Left kidney (tissue), 8 donors: Measurements from ENCODE around the gene ANKRD63. TPM values are rescaled to one million over a fixed set of nuclear protein-coding genes. Genes with fewer than 3 reads are reported as not detected.

Source experiments
- DNase-seq: peaks from one replicate; pipeline ENCODE4 v3.0.0-alpha.2; 2013
- long read RNA-seq, 8 donors: transcript quantifications; one replicate each; lab custom pipeline, GENCODE V29; 2026
- polyA plus RNA-seq: library from polyadenylated mRNA; unstranded; fragments of 120-200 nt; gene quantifications from one replicate; pipeline ENCODE4 v1.2.1, GENCODE V29; 2013; ENCODE audit not compliant: insufficient read length

ANKRD63 gene
- 0.17 TPM for polyA plus RNA-seq
- long read RNA-seq, donor 1, partial matches to known transcripts = 0 of 1 reads
- long read RNA-seq, donor 1, other reads (novel, unspliced or antisense) = 0 of 1 reads
- long read RNA-seq, donor 2 = 0 reads
- long read RNA-seq, donor 3, partial matches to known transcripts = 0 of 1 reads
- long read RNA-seq, donor 3, other reads (novel, unspliced or antisense) = 0 of 1 reads
- long read RNA-seq, donor 4 = 0 reads
- long read RNA-seq, donor 5 = 0 reads
- long read RNA-seq, donor 6 = 0 reads
- long read RNA-seq, donor 7 = 0 reads
- long read RNA-seq, donor 8 = 0 reads

- DNase-seq = no peak
These were observed at the start of gene ANKRD63 for GRCh38 chr15:40282869-40283614. Gene ANKRD63 (minus strand): TSS chr15:40283064. CDS start chr15:40282586, 478 bp downstream.

GRCh38 chr15:40332113-40332781, 49.4 kb upstream of the ANKRD63 start:
- no peak for DNase-seq

GRCh38 chr15:40331637-40332036, 48.8 kb upstream of the ANKRD63 start:
- no peak for DNase-seq

GRCh38 chr15:40331026-40331425, 48.2 kb upstream of the ANKRD63 start:
- no peak for DNase-seq

GRCh38 chr15:40330368-40330836, 47.5 kb upstream of the ANKRD63 start:
- DNase-seq = no peak

GRCh38 chr15:40329804-40330203, 46.9 kb upstream of the ANKRD63 start:
- DNase-seq = no peak

GRCh38 chr15:40328751-40329150, 45.9 kb upstream of the ANKRD63 start:
- DNase-seq = no peak

GRCh38 chr15:40328176-40328575, 45.3 kb upstream of the ANKRD63 start:
- no peak for DNase-seq

GRCh38 chr15:40327457-40327856, 44.6 kb upstream of the ANKRD63 start:
- no peak for DNase-seq

- no peak for DNase-seq
These were observed 42.8 kb upstream of the ANKRD63 start for GRCh38 chr15:40325700-40326099.

- no peak for DNase-seq
These were observed 42.3 kb upstream of the ANKRD63 start for GRCh38 chr15:40325188-40325587.

- DNase-seq = no peak
These were observed 41.4 kb upstream of the ANKRD63 start for GRCh38 chr15:40323953-40324937.

GRCh38 chr15:40323239-40323952, 40.5 kb upstream of the ANKRD63 start, which contains the start of gene INAFM2:
Gene INAFM2 (plus strand): TSS chr15:40323692. CDS start chr15:40324056, 364 bp downstream.
- peak; percentile 95 for DNase-seq

- DNase-seq = no peak
These were observed 39.8 kb upstream of the ANKRD63 start for GRCh38 chr15:40322531-40323238.

GRCh38 chr15:40320931-40321371, 38.1 kb upstream of the ANKRD63 start:
- DNase-seq = no peak

GRCh38 chr15:40320409-40320808, 37.5 kb upstream of the ANKRD63 start:
- no peak for DNase-seq

- DNase-seq = no peak
These were observed 34.7 kb upstream of the ANKRD63 start for GRCh38 chr15:40317580-40317979.

GRCh38 chr15:40316931-40317330, 34.1 kb upstream of the ANKRD63 start:
- DNase-seq = no peak

- no peak for DNase-seq
These were observed 31.9 kb upstream of the ANKRD63 start for GRCh38 chr15:40314723-40315276.
